SK-N-SH treated with all-trans-retinoic acid at 6 μM for 48 hours (cell line): Measurements from ENCODE around the gene TCF12.

Source experiments
- ATAC-seq: fragments of 200-7000 bp; cut with Tn5 transposase; 3 replicates; pipeline ENCODE4 v1.9.1; 2020; ENCODE audit warnings: mild to moderate bottlenecking, moderate library complexity
- ARNTL ChIP-seq: fragments of 450-650 bp; formaldehyde crosslinking; IDR thresholded peaks from 2 replicates; pipeline ENCODE4 v1.5.0; 2020; ENCODE audit warnings: low read depth, mild to moderate bottlenecking, moderate library complexity, borderline replicate concordance
- BACH2 ChIP-seq: fragments of 250-450 bp; sonication (Bioruptor Pico); IDR thresholded peaks from 2 replicates; pipeline ENCODE4 v1.9.0; 2021; ENCODE audit warnings: mild to moderate bottlenecking, borderline replicate concordance
- CSDC2 ChIP-seq: fragments of 250-450 bp; sonication (Bioruptor Pico); IDR thresholded peaks from 2 replicates; pipeline ENCODE4 v1.5.0; 2020; ENCODE audit warnings: mild to moderate bottlenecking, moderate library complexity
- ESRRG ChIP-seq: fragments of 250-450 bp; sonication (Bioruptor Pico); IDR thresholded peaks from 2 replicates; pipeline ENCODE4 v1.6.1; 2021; ENCODE audit warnings: mild to moderate bottlenecking
- ISL1 ChIP-seq: fragments of 250-450 bp; sonication (Bioruptor Pico); IDR thresholded peaks from 2 replicates; pipeline ENCODE4 v2.1.2; 2022; ENCODE audit warnings: mild to moderate bottlenecking, moderate library complexity
- OSR1 ChIP-seq: fragments of 250-450 bp; sonication (Bioruptor Pico); IDR thresholded peaks from 2 replicates; pipeline ENCODE4 v1.8.0; 2022; ENCODE audit warnings: moderate library complexity, mild to moderate bottlenecking, inconsistent platforms
- PPARA ChIP-seq: fragments of 250-450 bp; sonication (Bioruptor Pico); IDR thresholded peaks from 2 replicates; pipeline ENCODE4 v1.5.0; 2020; ENCODE audit warnings: mild to moderate bottlenecking, borderline replicate concordance
- RARB ChIP-seq: fragments of 250-450 bp; sonication (Bioruptor Pico); IDR thresholded peaks from 2 replicates; pipeline ENCODE4 v1.8.0; 2021; ENCODE audit warnings: mild to moderate bottlenecking, moderate library complexity
- SNAI2 ChIP-seq: fragments of 250-450 bp; sonication (Bioruptor Pico); IDR thresholded peaks from 2 replicates; pipeline ENCODE4 v1.5.0; 2020; ENCODE audit warnings: mild to moderate bottlenecking, moderate library complexity
- TCF4 ChIP-seq: fragments of 250-450 bp; sonication (Bioruptor Pico); IDR thresholded peaks from 2 replicates; pipeline ENCODE4 v1.8.0; 2021; ENCODE audit warnings: mild to moderate bottlenecking, moderate library complexity, borderline replicate concordance
- TOX ChIP-seq: fragments of 250-450 bp; sonication (Bioruptor Pico); IDR thresholded peaks from 2 replicates; pipeline ENCODE4 v1.8.0; 2021; ENCODE audit warnings: mild to moderate bottlenecking, moderate library complexity, borderline replicate concordance
- ZC3H10 ChIP-seq: fragments of 250-450 bp; sonication (Bioruptor Pico); IDR thresholded peaks from 2 replicates; pipeline ENCODE4 v1.5.1; 2021; ENCODE audit warnings: mild to moderate bottlenecking, moderate library complexity
- ZFP30 ChIP-seq: fragments of 450-650 bp; formaldehyde crosslinking; IDR thresholded peaks from 2 replicates; pipeline ENCODE4 v1.5.0; 2022; ENCODE audit warnings: mild to moderate bottlenecking, moderate library complexity
- ZNF565 ChIP-seq: fragments of 450-650 bp; formaldehyde crosslinking; conservative IDR thresholded peaks from 2 replicates; pipeline ENCODE4 v1.5.0; 2020; ENCODE audit warnings: low read depth, mild to moderate bottlenecking, moderate library complexity
- ZNF70 ChIP-seq: fragments of 450-650 bp; formaldehyde crosslinking; IDR thresholded peaks from 2 replicates; pipeline ENCODE4 v1.5.0; 2020; ENCODE audit warnings: mild to moderate bottlenecking, moderate library complexity
- ZNF8 ChIP-seq: fragments of 450-650 bp; formaldehyde crosslinking; IDR thresholded peaks from 2 replicates; pipeline ENCODE4 v1.5.0; 2020; ENCODE audit warnings: mild to moderate bottlenecking, moderate library complexity
- TF ChIP-seq, protein P1 (sequence below): fragments of 250-450 bp; sonication (Bioruptor Pico); IDR thresholded peaks from 2 replicates; pipeline ENCODE4 v1.8.0; 2020; ENCODE audit warnings: mild to moderate bottlenecking, moderate library complexity, borderline replicate concordance
- TF ChIP-seq, protein P2 (sequence below): fragments of 250-450 bp; sonication (Bioruptor Pico); IDR thresholded peaks from 2 replicates; pipeline ENCODE4 v1.5.0; 2020; ENCODE audit warnings: mild to moderate bottlenecking, moderate library complexity
- TF ChIP-seq, protein P3 (sequence below): fragments of 250-450 bp; sonication (Bioruptor Pico); IDR thresholded peaks from 2 replicates; pipeline ENCODE4 v1.5.1; 2020; ENCODE audit warnings: low read depth, mild to moderate bottlenecking, moderate library complexity
- TF ChIP-seq, protein P4 (sequence below): fragments of 250-450 bp; sonication (Bioruptor Pico); IDR thresholded peaks from 2 replicates; pipeline ENCODE4 v1.5.1; 2021; ENCODE audit warnings: mild to moderate bottlenecking, moderate library complexity
- TF ChIP-seq, protein P5 (sequence below): fragments of 250-450 bp; sonication (Bioruptor Pico); IDR thresholded peaks from 2 replicates; pipeline ENCODE4 v1.8.0; 2021; ENCODE audit warnings: low read depth, mild to moderate bottlenecking, moderate library complexity, borderline replicate concordance

TCF12 gene

DNA sequence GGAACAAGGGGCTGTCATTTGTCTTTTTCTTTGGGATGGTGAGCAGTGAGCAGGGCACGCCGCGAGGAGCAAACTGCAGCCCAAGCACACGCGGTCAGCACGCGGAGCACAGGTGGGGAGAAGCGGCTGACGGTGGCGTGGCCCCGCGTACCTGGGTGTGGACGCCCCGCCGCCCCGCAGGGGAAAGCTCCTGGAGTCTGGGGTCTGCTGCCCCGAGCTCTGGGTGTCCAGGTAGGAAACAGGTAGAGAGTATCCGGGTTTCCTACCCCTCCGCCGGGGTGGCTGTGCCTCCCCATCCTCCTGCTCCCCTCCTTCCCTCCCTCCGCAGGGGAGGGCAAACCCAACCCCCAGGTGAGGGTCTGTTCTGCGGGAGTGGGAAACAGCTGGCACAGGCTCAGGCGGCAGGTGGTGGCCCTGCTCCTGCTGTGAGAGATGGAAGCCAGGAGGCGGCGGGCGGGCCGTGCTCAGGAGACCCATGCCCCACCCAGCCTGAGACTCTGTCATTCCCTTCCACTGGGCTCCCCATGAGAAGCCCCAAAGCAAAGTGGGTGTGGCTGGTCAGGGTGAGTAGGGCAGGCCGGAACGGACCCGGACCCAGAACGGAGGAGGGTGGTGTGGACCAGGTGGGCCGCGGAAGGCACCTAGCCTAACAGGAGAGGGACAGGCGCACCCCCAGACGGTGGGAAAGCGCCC, 400.9 kb downstream of the TCF12 start:
- no peak for ATAC-seq
- TF ChIP-seq ZNF70 (no peak), ZNF565 (CRISPR knock-in tag) (no peak), ARNTL (CRISPR knock-in tag) (no peak), TCF4 (CRISPR knock-in tag) (no peak), ZFP30 (no peak), ESRRG (CRISPR knock-in tag) (no peak), PPARA (CRISPR knock-in tag) (no peak), SNAI2 (CRISPR knock-in tag) (no peak), TOX (CRISPR knock-in tag) (no peak), ISL1 (CRISPR knock-in tag) (no peak), ZNF8 (CRISPR knock-in tag) (no peak), OSR1 (CRISPR knock-in tag) (no peak), ZC3H10 (no peak), CSDC2 (no peak), RARB (CRISPR knock-in tag) (no peak)
- TF ChIP-seq, protein P1, sequence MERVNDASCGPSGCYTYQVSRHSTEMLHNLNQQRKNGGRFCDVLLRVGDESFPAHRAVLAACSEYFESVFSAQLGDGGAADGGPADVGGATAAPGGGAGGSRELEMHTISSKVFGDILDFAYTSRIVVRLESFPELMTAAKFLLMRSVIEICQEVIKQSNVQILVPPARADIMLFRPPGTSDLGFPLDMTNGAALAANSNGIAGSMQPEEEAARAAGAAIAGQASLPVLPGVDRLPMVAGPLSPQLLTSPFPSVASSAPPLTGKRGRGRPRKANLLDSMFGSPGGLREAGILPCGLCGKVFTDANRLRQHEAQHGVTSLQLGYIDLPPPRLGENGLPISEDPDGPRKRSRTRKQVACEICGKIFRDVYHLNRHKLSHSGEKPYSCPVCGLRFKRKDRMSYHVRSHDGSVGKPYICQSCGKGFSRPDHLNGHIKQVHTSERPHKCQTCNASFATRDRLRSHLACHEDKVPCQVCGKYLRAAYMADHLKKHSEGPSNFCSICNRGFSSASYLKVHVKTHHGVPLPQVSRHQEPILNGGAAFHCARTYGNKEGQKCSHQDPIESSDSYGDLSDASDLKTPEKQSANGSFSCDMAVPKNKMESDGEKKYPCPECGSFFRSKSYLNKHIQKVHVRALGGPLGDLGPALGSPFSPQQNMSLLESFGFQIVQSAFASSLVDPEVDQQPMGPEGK (CRISPR knock-in tag) = no peak
- TF ChIP-seq, protein P2, sequence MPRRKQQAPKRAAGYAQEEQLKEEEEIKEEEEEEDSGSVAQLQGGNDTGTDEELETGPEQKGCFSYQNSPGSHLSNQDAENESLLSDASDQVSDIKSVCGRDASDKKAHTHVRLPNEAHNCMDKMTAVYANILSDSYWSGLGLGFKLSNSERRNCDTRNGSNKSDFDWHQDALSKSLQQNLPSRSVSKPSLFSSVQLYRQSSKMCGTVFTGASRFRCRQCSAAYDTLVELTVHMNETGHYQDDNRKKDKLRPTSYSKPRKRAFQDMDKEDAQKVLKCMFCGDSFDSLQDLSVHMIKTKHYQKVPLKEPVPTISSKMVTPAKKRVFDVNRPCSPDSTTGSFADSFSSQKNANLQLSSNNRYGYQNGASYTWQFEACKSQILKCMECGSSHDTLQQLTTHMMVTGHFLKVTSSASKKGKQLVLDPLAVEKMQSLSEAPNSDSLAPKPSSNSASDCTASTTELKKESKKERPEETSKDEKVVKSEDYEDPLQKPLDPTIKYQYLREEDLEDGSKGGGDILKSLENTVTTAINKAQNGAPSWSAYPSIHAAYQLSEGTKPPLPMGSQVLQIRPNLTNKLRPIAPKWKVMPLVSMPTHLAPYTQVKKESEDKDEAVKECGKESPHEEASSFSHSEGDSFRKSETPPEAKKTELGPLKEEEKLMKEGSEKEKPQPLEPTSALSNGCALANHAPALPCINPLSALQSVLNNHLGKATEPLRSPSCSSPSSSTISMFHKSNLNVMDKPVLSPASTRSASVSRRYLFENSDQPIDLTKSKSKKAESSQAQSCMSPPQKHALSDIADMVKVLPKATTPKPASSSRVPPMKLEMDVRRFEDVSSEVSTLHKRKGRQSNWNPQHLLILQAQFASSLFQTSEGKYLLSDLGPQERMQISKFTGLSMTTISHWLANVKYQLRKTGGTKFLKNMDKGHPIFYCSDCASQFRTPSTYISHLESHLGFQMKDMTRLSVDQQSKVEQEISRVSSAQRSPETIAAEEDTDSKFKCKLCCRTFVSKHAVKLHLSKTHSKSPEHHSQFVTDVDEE (CRISPR knock-in tag) = no peak
- TF ChIP-seq, protein P3, sequence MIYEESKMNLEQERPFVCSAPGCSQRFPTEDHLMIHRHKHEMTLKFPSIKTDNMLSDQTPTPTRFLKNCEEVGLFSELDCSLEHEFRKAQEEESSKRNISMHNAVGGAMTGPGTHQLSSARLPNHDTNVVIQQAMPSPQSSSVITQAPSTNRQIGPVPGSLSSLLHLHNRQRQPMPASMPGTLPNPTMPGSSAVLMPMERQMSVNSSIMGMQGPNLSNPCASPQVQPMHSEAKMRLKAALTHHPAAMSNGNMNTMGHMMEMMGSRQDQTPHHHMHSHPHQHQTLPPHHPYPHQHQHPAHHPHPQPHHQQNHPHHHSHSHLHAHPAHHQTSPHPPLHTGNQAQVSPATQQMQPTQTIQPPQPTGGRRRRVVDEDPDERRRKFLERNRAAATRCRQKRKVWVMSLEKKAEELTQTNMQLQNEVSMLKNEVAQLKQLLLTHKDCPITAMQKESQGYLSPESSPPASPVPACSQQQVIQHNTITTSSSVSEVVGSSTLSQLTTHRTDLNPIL (CRISPR knock-in tag) = no peak
- TF ChIP-seq, protein P4, sequence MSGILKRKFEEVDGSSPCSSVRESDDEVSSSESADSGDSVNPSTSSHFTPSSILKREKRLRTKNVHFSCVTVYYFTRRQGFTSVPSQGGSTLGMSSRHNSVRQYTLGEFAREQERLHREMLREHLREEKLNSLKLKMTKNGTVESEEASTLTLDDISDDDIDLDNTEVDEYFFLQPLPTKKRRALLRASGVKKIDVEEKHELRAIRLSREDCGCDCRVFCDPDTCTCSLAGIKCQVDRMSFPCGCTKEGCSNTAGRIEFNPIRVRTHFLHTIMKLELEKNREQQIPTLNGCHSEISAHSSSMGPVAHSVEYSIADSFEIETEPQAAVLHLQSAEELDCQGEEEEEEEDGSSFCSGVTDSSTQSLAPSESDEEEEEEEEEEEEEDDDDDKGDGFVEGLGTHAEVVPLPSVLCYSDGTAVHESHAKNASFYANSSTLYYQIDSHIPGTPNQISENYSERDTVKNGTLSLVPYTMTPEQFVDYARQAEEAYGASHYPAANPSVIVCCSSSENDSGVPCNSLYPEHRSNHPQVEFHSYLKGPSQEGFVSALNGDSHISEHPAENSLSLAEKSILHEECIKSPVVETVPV (CRISPR knock-in tag) = no peak
- TF ChIP-seq, protein P5, sequence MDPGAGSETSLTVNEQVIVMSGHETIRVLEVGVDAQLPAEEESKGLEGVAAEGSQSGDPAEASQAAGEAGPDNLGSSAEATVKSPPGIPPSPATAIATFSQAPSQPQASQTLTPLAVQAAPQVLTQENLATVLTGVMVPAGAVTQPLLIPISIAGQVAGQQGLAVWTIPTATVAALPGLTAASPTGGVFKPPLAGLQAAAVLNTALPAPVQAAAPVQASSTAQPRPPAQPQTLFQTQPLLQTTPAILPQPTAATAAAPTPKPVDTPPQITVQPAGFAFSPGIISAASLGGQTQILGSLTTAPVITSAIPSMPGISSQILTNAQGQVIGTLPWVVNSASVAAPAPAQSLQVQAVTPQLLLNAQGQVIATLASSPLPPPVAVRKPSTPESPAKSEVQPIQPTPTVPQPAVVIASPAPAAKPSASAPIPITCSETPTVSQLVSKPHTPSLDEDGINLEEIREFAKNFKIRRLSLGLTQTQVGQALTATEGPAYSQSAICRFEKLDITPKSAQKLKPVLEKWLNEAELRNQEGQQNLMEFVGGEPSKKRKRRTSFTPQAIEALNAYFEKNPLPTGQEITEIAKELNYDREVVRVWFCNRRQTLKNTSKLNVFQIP (CRISPR knock-in tag) = no peak

DNA sequence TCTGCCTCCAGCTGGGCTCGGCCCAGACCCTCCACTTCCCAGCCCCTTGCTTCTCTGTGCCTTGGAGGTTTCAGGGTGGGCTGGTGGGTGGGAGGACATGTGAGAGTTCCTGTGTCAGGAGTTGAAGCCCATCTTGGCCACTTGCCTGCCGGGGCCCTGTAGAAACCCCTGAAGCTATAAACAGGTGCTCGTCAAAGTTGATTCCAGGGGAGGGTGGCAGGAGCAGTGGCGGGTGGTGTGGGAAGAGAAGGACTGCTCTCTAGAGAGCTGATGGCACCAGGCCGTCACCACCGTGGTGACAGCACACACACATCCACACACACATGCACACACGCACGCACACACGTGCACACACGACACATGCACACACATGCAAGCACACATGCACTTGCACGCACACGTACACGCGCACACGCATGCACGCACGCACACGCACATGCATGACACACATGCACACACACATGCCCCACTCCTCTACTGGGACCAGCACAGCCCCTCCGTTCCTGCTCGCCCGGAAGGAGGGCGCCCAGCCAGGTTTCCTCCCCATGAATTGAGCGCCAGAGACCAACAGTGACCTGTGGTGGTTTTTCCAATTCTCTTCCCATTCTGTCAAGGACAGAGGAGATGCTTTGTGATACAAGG, 401.6 kb downstream of the TCF12 start:
- ATAC-seq = no peak
- TF ChIP-seq TCF4 (CRISPR knock-in tag) = no peak
- TF ChIP-seq, all 23 proteins: peak for 0

DNA sequence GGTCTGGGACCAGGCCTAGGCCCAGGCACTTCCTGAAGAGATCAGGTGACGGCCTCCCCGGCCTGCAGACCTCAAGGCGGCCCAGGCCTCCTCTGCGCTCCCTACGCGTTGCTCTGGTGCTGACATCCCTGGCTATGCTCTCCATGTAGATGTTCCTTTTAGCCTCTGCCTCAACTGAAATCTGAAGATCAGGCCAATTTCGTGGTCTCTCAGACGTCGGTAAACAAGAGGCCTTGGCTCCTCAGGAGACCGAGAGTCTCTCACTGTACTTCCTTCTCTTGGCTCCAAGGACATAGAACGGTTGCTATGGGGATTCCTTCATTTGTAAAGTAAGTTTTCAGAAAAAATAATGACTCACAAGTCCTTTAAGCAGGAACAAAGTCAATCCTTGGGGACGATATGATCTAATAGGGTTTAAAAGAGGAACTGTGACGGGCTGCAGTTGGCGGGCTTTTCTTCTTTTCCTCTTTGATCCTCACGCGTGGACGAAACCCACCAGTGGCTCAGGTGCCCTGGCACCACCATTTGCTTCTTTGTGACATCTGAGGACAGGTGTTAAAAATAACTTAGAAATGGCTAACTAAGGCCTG, 402.3 kb downstream of the TCF12 start:
- no peak for ATAC-seq
- no peak for TF ChIP-seq BACH2 (CRISPR knock-in tag)
- TF ChIP-seq ESRRG (CRISPR knock-in tag) = no peak
- no peak for TF ChIP-seq ZNF8 (CRISPR knock-in tag)
- no peak for TF ChIP-seq RARB (CRISPR knock-in tag)
- no peak for TF ChIP-seq ISL1 (CRISPR knock-in tag)
- no peak for TF ChIP-seq SNAI2 (CRISPR knock-in tag)
- TF ChIP-seq, protein P3 (CRISPR knock-in tag) = no peak
- TF ChIP-seq, protein P2 (CRISPR knock-in tag) = no peak
